Measurements from ENCODE around the gene ACTR2. TPM values are rescaled to one million over a fixed set of nuclear protein-coding genes. Genes with fewer than 3 reads are reported as not detected.

Gene ACTR2
- total RNA-seq, 1 experiment from 2014 or later = 160 TPM

- no peak for TF ChIP-seq IRF2 (CRISPR knock-in tag; IDR thresholded peaks at IDR 0.05; ENCODE audit: borderline replicate concordance, low read depth)
- TF ChIP-seq ZBTB21 (CRISPR knock-in tag; IDR thresholded peaks at IDR 0.05; ENCODE audit: borderline replicate concordance) = no peak
- TF ChIP-seq SP1 (CRISPR knock-in tag; conservative IDR thresholded peaks at IDR 0.05) = no peak
- TF ChIP-seq SMAD3 (CRISPR knock-in tag; IDR thresholded peaks at IDR 0.05; ENCODE audit: borderline replicate concordance) = no peak
- no peak for TF ChIP-seq ZNF512 (CRISPR knock-in tag; IDR thresholded peaks at IDR 0.05; ENCODE audit: borderline replicate concordance)
- no peak for TF ChIP-seq MXD4 (CRISPR knock-in tag; IDR thresholded peaks at IDR 0.05; ENCODE audit: borderline replicate concordance)
- TF ChIP-seq ERG (CRISPR knock-in tag; IDR thresholded peaks at IDR 0.05) = no peak
- TF ChIP-seq, protein P1, sequence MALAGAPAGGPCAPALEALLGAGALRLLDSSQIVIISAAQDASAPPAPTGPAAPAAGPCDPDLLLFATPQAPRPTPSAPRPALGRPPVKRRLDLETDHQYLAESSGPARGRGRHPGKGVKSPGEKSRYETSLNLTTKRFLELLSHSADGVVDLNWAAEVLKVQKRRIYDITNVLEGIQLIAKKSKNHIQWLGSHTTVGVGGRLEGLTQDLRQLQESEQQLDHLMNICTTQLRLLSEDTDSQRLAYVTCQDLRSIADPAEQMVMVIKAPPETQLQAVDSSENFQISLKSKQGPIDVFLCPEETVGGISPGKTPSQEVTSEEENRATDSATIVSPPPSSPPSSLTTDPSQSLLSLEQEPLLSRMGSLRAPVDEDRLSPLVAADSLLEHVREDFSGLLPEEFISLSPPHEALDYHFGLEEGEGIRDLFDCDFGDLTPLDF (CRISPR knock-in tag; IDR thresholded peaks at IDR 0.05) = no peak
- TF ChIP-seq, protein P2, sequence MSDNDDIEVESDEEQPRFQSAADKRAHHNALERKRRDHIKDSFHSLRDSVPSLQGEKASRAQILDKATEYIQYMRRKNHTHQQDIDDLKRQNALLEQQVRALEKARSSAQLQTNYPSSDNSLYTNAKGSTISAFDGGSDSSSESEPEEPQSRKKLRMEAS (CRISPR knock-in tag; IDR thresholded peaks at IDR 0.05) = no peak
- TF ChIP-seq ZNF396 (CRISPR knock-in tag; IDR thresholded peaks at IDR 0.05; ENCODE audit: borderline replicate concordance) = no peak
- TF ChIP-seq FOXP4 (CRISPR knock-in tag; IDR thresholded peaks at IDR 0.05) = no peak
- no peak for TF ChIP-seq ATF6 (CRISPR knock-in tag; IDR thresholded peaks at IDR 0.05)
- TF ChIP-seq, protein P3, sequence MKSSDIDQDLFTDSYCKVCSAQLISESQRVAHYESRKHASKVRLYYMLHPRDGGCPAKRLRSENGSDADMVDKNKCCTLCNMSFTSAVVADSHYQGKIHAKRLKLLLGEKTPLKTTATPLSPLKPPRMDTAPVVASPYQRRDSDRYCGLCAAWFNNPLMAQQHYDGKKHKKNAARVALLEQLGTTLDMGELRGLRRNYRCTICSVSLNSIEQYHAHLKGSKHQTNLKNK (CRISPR knock-in tag; IDR thresholded peaks at IDR 0.05) = no peak
- TF ChIP-seq, protein P4, sequence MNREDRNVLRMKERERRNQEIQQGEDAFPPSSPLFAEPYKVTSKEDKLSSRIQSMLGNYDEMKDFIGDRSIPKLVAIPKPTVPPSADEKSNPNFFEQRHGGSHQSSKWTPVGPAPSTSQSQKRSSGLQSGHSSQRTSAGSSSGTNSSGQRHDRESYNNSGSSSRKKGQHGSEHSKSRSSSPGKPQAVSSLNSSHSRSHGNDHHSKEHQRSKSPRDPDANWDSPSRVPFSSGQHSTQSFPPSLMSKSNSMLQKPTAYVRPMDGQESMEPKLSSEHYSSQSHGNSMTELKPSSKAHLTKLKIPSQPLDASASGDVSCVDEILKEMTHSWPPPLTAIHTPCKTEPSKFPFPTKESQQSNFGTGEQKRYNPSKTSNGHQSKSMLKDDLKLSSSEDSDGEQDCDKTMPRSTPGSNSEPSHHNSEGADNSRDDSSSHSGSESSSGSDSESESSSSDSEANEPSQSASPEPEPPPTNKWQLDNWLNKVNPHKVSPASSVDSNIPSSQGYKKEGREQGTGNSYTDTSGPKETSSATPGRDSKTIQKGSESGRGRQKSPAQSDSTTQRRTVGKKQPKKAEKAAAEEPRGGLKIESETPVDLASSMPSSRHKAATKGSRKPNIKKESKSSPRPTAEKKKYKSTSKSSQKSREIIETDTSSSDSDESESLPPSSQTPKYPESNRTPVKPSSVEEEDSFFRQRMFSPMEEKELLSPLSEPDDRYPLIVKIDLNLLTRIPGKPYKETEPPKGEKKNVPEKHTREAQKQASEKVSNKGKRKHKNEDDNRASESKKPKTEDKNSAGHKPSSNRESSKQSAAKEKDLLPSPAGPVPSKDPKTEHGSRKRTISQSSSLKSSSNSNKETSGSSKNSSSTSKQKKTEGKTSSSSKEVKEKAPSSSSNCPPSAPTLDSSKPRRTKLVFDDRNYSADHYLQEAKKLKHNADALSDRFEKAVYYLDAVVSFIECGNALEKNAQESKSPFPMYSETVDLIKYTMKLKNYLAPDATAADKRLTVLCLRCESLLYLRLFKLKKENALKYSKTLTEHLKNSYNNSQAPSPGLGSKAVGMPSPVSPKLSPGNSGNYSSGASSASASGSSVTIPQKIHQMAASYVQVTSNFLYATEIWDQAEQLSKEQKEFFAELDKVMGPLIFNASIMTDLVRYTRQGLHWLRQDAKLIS (CRISPR knock-in tag; IDR thresholded peaks at IDR 0.05; ENCODE audit: borderline replicate concordance) = no peak
- TF ChIP-seq SOX15 (CRISPR knock-in tag; IDR thresholded peaks at IDR 0.05) = no peak
- no peak for TF ChIP-seq KAT7 (CRISPR knock-in tag; IDR thresholded peaks at IDR 0.05; ENCODE audit: borderline replicate concordance)
- TF ChIP-seq ZNF671 (CRISPR knock-in tag; IDR thresholded peaks at IDR 0.05) = no peak
- no peak for TF ChIP-seq GRHL2 (CRISPR knock-in tag; IDR thresholded peaks at IDR 0.05; ENCODE audit: insufficient replicate concordance, severe bottlenecking)
- TF ChIP-seq TCF7 (CRISPR knock-in tag; IDR thresholded peaks at IDR 0.05; ENCODE audit: low read depth) = no peak
- TF ChIP-seq, protein P5, sequence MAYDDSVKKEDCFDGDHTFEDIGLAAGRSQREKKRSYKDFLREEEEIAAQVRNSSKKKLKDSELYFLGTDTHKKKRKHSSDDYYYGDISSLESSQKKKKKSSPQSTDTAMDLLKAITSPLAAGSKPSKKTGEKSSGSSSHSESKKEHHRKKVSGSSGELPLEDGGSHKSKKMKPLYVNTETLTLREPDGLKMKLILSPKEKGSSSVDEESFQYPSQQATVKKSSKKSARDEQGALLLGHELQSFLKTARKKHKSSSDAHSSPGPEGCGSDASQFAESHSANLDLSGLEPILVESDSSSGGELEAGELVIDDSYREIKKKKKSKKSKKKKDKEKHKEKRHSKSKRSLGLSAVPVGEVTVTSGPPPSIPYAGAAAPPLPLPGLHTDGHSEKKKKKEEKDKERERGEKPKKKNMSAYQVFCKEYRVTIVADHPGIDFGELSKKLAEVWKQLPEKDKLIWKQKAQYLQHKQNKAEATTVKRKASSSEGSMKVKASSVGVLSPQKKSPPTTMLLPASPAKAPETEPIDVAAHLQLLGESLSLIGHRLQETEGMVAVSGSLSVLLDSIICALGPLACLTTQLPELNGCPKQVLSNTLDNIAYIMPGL (CRISPR knock-in tag; IDR thresholded peaks at IDR 0.05) = no peak
- ChIA-PET POLR2A (interaction anchor here (0.7 kb wide), 1 partner anchor 17 kb away, joined by 4 read pairs; no protein-coding TSS in a partner anchor), CTCF (interaction anchor here (1.1 kb wide), 1 partner anchor 95 kb away, joined by 3 read pairs; no protein-coding TSS in a partner anchor)
- H3K27me3 Mint-ChIP-seq (ENCODE audit: low read depth) = peaks cover 97% of the 10 kb centered on the region
- no peaks in the 10 kb centered on the region for H3K9me3 Mint-ChIP-seq
- H3K27ac Mint-ChIP-seq = no peak overlapping the region
- H3K4me1 Mint-ChIP-seq = peaks cover 8% of the 10 kb centered on the region
- H3K36me3 Mint-ChIP-seq = no peaks in the 10 kb centered on the region
- ATAC-seq (no peak), DNase-seq (ENCODE audit: low spot score) (no peak)
- H3K4me3 Mint-ChIP-seq = no peak overlapping the region
Observed at GRCh38 chr2:65282477-65283053, 54.9 kb downstream of the ACTR2 start.

Measured in WTC11 (cell line).